ENCODE results near the gene TMEM175. TPM values are rescaled to one million over a fixed set of nuclear protein-coding genes. Genes with fewer than 3 reads are reported as not detected.

TMEM175 gene
- polyA plus RNA-seq, 1 donor: 25.5 TPM

- no peak for DNase-seq
Measured at GRCh38 chr4:898869-899555, 33.2 kb upstream of the TMEM175 start.

GRCh38 chr4:899556-899906 is 32.7 kb upstream of the TMEM175 start:
- DNase-seq: no peak

- no peak for DNase-seq
Measured at GRCh38 chr4:900073-900472, 32.2 kb upstream of the TMEM175 start.

- DNase-seq: no peak
Measured at GRCh38 chr4:900721-901120, 31.5 kb upstream of the TMEM175 start.

- no peak for DNase-seq
Measured at GRCh38 chr4:901192-901910, 30.9 kb upstream of the TMEM175 start.

GRCh38 chr4:903066-904046 is 28.9 kb upstream of the TMEM175 start:
- no peak for DNase-seq

GRCh38 chr4:905485-906338 is 26.5 kb upstream of the TMEM175 start:
- no peak for DNase-seq

- no peak for DNase-seq
Measured at GRCh38 chr4:906339-907102, 25.7 kb upstream of the TMEM175 start.

GRCh38 chr4:907103-907400 is 25.2 kb upstream of the TMEM175 start:
- DNase-seq: no peak

- no peak for DNase-seq
Measured at GRCh38 chr4:907691-908425, 24.4 kb upstream of the TMEM175 start.

- DNase-seq: no peak
Measured at GRCh38 chr4:909131-909571, 23.1 kb upstream of the TMEM175 start.

- no peak for DNase-seq
Measured at GRCh38 chr4:909821-910220, 22.4 kb upstream of the TMEM175 start.

- DNase-seq: no peak
Measured at GRCh38 chr4:910366-911091, 21.7 kb upstream of the TMEM175 start.

GRCh38 chr4:911221-911751 is 21.0 kb upstream of the TMEM175 start:
- DNase-seq: no peak

GRCh38 chr4:911871-912490 is 20.3 kb upstream of the TMEM175 start:
- no peak for DNase-seq

- no peak for DNase-seq
Measured at GRCh38 chr4:912548-913279, 19.5 kb upstream of the TMEM175 start.

GRCh38 chr4:913280-913618 is 19.0 kb upstream of the TMEM175 start:
- DNase-seq: no peak

GRCh38 chr4:914531-914930 is 17.7 kb upstream of the TMEM175 start:
- DNase-seq: no peak

Measured in left kidney (tissue), 2 donors.